GM18499 (cell line): Measurements from ENCODE around the gene GDPD3.
"Not testable (repeated sequence)": the region's sequence is repeated elsewhere in the genome, so short reads cannot be mapped to it uniquely, and the experiment has no call there.

ENCODE experiments used
- ATAC-seq: cut with Tn5 transposase; IDR thresholded peaks from one replicate; pipeline ENCODE4 v1.9.1; 2021; ENCODE audit warnings: moderate number of reproducible peaks; ENCODE audit not compliant: insufficient read depth, unreplicated experiment

The GDPD3 gene

DNA sequence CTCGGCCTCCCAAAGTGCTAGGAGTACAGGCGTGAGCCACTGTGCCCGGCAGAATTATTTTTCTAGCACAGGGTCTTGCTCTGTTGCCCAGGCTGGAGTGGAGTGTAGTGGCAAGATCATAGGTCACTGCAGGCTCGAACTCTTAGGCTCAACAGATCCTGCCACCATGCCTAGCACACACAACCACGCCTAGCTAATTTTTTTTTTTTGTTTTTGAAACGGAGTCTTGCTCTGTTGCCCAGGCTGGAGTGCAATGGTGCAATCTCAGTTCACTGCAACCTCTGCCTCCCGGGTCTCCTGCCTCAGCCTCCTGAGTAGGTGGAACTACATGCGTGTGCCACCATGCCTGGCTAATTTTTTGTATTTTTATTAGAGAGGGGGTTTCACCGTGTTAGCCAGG lies 12.4 kb upstream of the GDPD3 start:
- ATAC-seq = not testable (repeated sequence)

DNA sequence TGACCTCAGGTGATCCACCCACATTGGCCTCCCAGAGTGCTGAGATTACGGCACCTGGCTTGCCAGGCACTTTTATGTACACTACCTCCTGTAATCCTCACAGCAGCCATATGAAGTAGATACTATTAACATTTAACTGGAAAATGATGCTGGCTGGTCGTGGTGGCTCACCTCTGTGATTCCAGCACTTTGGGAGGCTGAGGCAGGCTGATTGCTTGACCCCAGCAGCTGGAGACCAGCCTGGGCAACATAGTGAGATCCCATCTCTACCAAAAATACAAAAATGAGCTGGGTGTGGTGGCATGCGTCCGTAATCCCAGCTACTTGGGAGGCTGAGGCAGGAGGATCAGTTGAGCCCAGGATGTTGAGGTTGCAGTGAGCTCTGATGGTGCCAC lies 11.6 kb upstream of the GDPD3 start:
- ATAC-seq = no peak

DNA sequence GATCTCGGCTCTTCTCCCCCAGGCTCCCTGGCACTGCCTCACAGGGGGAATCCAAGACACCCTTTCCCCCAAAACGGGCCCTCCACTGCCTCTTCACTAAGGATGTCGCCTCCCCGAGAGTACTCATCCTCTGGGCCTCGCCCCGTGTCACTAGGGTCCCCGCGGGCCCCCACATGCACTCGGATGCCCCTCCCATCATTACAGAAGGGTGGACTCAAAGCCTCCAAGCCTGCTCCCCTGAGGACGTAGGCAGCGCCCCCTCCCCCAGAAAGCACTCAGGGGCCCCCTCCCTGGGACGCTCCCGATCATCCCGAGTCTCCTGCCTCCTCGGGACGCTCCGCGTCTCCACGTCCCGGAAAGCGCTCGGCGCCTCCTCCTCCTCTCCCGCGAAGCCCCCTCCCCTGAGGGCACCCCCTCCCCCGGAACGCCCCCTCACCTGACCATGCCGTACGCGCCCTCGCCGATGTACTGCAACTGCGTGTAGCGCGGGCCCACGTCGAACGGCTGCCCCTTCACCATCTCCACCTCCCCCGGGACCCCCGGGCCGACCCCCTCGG lies 9.3 kb upstream of the GDPD3 start:
- ATAC-seq = no peak

DNA sequence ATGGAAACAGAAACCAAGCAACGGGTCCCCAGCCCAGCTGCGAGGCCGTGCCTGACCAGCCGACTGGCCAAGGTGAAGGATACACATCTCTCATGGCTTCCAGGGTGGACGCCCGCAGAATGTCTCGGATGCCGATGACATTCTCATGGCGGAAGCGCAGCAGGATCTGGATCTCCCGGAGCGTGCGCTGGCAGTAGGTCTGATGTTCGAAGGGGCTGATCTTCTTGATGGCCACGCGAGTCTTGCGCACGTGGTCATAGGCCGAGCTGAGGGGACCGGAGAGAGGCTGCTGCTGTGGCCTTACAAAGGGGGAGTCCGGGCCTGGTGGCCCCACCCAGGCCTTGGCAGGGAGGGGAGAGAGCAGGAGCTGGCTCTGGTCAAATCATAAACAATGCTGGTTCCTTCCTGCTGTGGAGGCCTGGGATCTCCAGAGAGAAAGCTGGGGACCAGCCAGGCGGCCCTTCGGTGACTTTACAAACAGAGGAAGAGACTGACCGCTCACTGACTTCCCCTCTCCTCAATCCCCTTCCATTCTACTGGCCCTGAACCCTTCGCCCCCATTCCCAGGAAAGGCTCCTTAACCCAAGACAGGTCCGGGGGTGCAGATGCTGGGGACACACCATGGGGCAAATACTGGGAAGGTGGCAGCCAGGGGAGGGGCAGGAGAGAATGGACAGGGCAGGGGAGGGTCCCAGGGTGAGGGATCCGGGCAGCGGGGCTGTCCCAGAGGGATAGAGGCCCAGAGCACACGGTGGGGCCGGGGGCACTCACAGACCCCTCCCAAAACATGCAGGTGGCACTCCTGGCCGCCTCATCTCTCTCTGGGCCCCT lies 8.6 kb upstream of the GDPD3 start:
- ATAC-seq = no peak

DNA sequence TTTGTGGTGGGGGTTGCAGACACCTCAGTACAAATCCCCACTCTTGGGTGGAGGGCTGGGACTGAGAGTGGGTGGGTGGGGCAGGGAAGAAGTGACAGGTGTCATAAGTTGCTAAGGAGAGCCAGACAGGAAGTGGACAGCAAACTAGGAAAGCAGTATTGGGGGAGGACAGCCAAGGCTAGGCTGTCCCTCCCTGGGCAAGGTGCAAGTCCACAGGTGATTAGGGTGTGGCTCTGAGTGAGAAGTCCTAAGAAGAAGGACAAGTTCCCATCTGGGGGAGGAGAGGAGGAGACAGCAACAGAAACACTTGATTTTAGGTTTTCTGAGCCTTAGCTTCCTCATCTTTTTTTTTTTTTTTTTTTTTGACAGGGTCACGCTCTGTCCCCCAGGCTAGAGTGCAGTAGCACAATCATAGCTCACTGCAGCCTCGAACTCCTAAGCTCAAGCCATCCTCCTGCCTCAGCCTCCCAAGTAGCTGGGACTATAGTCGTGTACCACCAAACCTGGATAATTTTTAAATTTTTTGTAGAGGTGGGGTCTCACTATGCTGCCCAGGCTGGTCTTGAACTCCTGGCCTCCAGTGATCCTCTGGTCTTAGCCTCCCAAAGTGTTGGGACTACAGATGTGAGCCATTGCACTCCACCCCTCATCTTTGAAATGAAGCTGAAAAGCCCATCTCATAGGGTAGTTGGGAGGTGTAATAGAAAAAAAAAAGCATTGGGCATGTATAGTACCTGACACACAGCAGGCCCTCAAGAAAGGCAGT lies 7.2 kb upstream of the GDPD3 start:
- no peak for ATAC-seq

DNA sequence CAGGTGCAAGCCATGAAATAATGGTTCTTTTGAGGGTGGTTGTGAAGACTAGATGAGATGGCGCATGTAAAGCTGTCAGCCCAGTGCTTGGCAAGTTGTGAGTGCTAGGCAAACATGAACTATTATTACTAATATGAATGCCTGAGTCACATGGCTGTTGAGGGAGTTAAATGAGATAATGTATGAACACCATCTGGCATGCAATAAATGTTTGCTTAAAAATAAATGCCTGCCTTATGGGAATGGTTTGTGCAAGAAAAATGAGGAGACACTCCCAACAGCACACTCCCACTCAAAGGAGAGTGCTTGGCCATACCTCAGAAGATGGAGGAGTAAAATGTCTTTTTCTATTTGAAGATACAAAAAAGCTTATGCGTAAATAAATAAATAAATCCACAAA lies 6.1 kb upstream of the GDPD3 start:
- ATAC-seq = no peak

DNA sequence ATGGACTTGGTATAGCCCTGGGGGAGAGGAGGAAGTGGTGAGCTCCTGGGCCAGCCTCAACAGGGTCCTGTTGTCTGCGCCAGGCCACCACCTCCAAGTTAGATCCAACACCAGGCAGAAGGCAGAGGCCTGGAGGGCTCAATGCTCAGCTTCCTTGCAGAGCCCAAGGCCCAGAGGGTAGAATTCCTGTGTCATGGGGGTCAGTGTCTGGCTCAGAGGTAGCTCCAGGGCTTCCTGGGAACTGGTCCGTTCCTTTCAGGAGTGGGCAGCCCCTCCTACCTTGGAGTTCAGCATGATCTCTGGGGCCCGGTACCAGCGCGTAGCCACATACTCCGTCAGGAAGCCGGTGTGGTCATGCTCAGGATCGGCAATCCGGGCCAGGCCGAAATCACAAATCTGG lies 4.4 kb upstream of the GDPD3 start:
- no peak for ATAC-seq

DNA sequence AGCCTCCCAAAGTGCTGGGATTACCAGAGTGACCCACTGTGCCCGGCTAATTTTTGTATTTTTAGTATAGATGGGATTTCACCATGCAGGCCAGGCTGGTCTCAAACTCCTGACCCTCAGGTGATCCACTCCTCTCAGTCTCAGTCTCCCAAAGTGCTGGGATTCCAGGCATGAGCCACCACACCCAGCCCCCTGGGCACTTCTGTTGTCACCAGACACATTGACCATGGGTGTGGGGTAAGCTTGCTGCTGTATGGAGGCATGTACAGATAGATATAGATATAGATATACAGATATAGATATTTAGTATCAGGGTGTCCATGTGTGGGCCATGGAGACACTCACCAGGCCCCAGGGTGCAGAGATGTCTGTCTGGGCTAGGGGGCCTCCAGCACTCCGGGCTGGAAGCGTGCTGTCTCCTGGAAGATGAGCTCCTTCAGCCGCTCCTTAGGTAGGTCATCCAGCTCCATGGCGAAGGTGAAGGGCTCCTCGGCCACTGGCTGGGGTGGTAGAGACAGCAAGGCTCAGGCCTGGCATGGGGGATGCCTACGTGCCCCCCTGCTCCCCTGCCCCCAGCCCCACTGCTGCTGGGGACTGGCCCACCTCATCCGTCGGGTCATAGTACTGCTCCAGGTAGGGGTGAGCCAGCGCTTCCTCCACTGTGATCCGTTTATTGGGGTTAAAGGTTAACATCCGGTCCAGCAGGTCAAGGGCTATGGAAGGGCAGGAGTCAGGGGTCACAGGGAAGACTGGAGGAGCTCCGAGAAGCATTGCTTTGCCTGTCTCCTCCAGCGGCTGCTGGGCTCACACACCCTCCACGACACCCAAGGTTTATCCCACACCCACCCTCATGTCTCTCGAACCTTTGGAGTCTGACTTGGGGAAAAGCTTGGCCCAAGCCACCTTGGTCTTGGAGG lies 3.2 kb upstream of the GDPD3 start:
- ATAC-seq = no peak

DNA sequence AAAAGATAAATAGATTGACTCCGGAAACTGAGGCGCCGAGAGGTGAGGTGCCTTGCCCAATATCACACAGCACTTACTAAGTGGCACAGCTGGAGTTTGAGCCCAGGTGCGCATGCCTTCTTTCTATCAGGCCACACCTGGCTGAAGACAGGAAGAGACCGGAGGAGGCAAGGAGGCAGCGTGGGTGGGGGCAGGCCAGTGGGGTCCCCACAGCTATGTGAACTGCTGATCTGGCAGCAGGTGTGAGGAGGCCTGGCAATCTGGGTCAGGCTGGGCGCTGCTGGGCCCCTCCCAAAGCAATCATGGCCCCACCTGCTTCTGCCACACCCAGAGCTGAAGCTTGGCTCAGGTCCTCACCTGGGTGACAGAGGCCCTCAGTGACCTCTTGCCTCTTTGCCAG lies 1.9 kb upstream of the GDPD3 start:
- ATAC-seq = no peak

DNA sequence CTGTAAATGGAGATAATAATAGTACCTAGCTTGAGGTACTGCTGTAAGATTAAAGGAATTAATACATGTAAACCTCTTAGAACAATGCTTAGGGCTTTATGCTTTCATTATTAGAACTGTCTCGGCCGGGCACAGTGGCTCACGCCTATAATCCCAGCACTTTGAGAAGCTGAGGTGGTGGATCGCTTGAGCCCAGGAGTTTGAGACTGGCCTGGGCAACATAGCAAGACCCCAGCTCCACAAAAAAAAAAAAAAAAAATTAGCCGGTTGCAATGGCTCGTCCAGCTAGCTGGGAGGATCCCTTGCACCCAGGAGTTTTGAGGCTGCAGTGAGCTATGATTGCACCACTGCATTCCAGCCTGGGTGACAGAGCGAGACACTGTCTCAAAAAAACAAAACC lies 1.5 kb upstream of the GDPD3 start:
- ATAC-seq = not testable (repeated sequence)

DNA sequence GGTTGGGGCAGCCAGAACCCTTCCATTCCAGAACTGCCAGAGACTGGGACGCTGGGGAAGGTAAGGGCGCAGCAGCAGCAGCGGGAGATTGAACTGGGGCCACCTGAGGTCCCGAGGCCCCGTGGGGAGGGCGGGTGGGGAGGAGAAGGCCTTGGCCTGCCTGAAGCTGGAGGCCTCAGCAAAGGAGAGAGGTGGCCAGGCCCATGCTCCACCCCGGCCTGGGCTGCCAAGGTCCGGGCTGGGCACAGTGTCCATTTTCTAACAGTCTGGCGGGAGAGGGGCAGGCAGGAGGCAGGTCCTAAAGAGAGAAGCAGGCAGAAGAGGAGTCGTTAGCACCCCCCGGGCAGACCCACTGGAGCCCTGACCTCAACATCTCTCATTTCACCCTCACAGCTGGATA lies 1.1 kb upstream of the GDPD3 start:
- no peak for ATAC-seq

DNA sequence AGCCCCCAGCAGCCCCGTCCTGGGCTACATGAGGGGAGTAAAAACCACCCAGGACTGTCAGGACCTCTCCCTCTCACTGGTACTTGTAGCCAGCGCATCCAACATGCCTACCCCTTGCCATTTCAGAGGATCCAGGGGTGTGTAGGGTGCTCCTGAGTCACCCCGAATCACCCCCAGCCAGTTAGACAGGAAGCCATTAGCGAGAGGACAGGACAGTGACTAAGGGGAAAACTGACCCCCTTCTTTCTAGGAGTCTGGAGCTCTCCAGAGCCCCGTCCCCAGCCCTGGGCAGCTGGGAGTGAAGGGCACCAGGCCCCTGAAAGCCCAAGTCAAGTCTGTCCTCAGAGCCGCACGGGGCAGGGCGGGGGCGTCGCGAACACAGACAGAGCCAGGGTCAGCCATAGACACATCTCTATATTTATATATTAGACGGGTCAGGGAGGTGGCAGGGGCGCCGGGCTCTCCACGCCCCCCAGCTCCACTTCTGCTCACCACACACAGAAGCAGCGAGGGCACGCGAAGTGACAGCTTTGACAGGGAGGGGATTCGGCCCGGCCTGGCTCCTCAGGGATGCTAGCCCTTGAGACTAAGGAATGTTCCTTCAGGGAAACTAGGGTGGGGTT lies 485 bp upstream of the GDPD3 start:
- no peak for ATAC-seq

DNA sequence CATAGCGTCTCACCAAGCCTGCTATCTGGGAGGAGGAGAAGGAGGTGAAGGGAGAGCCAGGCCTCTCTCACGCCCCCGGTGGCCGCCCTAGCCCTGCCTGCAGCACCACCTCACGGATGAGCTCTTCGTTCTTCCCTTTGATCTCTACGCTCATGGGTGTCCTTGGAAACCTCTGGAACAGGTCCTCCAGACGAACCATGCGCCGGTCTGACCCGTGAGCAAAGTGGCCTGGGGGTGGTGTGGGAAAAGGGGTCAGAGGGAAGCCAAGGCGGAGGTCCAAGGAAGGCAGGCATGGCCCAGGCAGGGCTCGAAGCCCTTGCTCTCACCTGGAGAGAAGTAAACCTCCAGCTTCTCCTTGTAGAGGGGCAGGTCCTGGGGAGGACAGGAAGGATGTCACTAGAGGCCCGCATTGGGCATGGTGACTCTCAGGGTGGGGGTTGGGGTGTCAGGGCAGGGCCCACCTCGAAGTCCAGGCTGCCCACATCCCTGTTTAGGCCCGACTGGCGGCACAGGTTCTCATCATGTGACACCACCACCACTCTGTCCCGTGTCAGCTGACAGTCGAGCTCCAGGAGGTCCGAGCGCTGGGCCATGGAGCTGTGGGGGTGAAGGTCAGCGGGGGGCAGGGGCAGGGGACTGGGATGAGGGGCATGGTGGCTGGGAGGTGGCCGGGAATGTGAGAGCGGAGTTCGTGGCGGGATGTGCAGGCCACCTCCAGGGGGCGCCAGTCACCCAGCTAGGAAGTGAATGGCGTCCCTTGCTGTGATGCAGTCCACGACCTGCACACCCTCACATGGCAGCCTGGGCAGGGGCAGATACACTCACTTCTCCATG lies 923 bp downstream of the GDPD3 start:
- no peak for ATAC-seq

DNA sequence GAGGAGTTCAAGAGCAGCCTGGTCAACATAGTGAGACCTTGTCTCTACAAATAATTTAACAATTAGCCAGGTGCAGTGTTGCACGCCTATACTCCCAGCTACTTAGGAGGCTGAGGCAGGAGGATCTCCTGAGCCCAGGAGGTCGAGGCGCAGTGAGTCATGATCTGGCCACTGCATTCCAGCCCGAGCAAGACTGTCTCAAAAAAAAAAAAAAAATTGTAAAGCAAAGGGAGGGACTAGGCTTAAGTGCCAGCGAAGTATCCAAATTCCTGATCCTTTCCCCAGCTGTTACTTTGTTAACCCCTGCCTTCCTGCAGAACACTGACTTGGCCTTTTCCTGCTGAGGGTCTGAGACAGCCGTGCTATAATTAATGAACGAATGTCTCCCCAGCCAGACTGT lies 2.7 kb downstream of the GDPD3 start:
- ATAC-seq = no peak

DNA sequence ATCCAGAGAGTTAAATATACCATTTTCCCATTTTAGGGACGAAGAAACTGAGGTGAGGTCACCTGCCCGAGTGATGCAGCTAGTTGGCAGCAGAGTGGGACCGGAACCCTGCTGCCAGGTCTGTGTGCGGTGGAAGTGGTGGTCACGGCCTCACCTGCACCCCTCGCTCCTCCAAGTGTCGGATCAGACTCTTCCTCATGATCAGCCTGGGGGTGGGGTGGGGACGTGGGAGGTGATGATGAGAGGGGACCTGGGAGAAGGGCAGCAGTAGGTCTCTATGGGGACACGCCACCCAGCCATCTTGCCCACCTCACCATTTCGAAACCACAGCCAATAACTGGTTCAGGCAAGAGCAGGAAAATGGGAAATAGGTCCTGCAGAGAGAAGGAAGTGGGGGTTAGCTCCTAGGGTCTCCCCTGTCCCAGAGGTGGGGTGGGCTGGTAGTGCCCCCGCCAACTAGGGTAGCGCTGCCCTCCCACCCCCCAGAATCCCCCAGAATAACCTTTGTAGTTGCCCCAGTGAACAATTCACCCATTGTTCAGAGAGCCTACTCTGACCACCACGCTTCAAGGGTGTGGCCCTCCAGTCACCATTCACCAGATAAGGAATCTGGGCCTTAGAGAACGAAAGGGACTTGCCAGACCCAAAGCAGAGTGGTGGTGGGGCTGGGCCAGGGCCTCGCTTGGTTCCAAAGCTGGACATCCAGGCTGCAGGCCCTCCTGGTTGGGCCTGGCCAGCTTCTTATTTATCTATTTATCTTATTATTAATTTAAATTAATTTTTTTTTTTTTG lies 5.1 kb downstream of the GDPD3 start:
- no peak for ATAC-seq

DNA sequence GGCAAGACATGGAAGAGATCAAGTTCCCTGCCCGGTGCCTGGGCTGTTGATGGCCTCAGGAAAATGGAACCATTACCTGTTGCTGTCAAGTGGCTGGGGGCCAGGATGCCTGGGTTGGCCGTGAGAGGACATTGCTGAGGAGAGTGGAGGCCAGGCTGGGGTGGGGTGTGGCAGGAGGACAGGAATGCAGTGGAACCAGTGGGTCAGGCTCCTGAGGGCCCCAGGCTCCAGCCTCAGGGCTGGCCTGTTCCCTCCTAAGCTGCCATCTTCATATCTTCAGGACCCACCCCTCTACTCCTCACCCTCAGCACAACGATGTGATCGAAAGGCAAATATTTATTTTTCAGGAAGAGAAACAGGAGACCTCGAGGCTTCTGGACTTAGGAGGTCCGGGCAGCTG lies 8.8 kb downstream of the GDPD3 start:
- no peak for ATAC-seq

DNA sequence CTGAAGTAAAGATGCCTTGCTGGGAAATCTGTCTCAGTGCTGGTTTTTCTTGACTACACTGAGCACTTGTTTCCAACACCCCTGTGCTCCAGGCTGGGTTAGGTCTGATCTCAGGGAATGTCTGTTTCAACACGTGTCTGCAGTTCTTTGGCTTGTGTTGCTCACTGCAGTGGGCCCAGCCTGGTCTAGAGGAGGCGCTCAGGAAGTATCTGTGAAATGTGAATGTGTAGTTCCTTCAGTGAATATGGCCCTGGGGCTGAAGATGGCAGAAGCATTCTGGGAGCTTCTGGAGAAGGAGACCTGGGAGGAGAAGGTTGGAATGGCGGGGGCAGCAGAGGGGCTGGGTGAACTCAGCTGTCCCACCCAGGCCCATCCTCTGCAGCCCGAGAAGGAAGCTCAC lies 9.2 kb downstream of the GDPD3 start:
- ATAC-seq = no peak

DNA sequence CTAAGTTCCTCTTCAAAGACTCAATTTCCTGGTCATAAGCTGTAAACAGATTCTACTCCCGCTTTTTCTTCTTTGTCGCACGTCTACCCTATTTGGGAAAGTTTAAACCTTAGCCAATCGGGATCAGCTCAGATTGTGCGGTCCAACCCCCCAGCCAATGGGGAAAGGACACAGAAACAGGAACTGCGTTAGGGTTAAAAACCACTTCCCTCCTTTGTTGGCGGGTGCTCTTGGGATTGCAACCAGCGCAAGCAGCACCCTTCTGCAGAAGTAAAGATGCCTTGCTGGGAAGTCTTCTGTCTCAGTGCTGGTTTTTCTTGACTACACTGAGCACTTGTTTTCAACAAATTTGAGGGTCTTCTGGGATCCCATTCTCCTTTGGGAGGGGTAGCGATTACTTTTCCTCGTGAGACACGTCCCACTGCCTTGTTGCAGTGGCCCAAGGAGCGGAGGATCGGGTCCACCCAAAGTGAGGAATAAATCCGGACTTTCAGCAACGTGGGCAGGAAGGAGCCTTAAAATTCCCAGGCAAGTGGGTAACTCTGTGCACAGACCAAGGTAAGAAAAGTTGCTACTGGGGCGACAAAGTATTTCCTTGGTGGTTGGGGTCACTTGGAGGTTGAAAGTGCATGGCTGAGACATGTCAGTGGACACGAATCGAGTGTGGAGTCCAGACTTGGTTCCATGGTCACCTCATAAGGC lies 16.3 kb downstream of the GDPD3 start:
- ATAC-seq = no peak
